H9 (cell line): ENCODE data around the gene PPIL6. TPM values are rescaled to one million over a fixed set of nuclear protein-coding genes. Genes with fewer than 3 reads are reported as not detected.

Source experiments
- DNase-seq: peaks from one replicate; pipeline ENCODE4 v3.0.0-alpha.2; 2017
- H2AFZ ChIP-seq: one replicate; pipeline ENCODE4 v1.6.1; 2013; ENCODE audit warnings: mild to moderate bottlenecking, low read length, control low read depth, moderate library complexity
- H2AK5ac ChIP-seq: 2 replicates; pipeline ENCODE4 v1.6.1; 2013; ENCODE audit warnings: low read length, control low read depth, mixed read lengths; ENCODE audit not compliant: insufficient read length
- H2BK120ac ChIP-seq: one replicate; pipeline ENCODE4 v1.6.1; 2013; ENCODE audit warnings: low read depth, mild to moderate bottlenecking, low read length, control low read depth, inconsistent platforms; ENCODE audit not compliant: poor library complexity, severe bottlenecking
- H2BK12ac ChIP-seq: 2 replicates; pipeline ENCODE4 v1.6.1; 2013; ENCODE audit warnings: low read length, control low read depth, mixed read lengths, low read depth; ENCODE audit not compliant: insufficient read length
- H2BK15ac ChIP-seq: 2 replicates; pipeline ENCODE4 v1.6.1; 2013; ENCODE audit warnings: low read depth, low read length, control low read depth
- H2BK20ac ChIP-seq: one replicate; pipeline ENCODE4 v1.6.1; 2013; ENCODE audit warnings: low read depth, mild to moderate bottlenecking, low read length, control low read depth, inconsistent platforms; ENCODE audit not compliant: poor library complexity, severe bottlenecking
- H2BK5ac ChIP-seq: 2 replicates; pipeline ENCODE4 v1.6.1; 2013; ENCODE audit warnings: low read length, control low read depth, mixed read lengths; ENCODE audit not compliant: insufficient read length
- H3K14ac ChIP-seq: 2 replicates; pipeline ENCODE4 v1.6.1; 2013; ENCODE audit warnings: low read length, control low read depth; ENCODE audit not compliant: insufficient read depth
- H3K18ac ChIP-seq: 2 replicates; pipeline ENCODE4 v1.6.1; 2013; ENCODE audit warnings: low read depth, mild to moderate bottlenecking, mixed read lengths, low read length, control low read depth; ENCODE audit not compliant: insufficient read length
- H3K23ac ChIP-seq: 2 replicates; pipeline ENCODE4 v1.6.1; 2013; ENCODE audit warnings: low read length, control low read depth, mixed read lengths, low read depth; ENCODE audit not compliant: insufficient read length
- H3K23me2 ChIP-seq: 2 replicates; pipeline ENCODE4 v1.6.1; 2013; ENCODE audit warnings: low read depth, mild to moderate bottlenecking, mixed read lengths, low read length, control low read depth; ENCODE audit not compliant: insufficient read length, poor library complexity, severe bottlenecking
- H3K27ac ChIP-seq: 2 replicates; pipeline ENCODE4 v1.5.1; 2013; ENCODE audit warnings: low read length, control low read depth, mixed read lengths, low read depth; ENCODE audit not compliant: insufficient read length
- H3K27me3 ChIP-seq: 2 replicates; pipeline ENCODE4 v1.6.1; 2013; ENCODE audit warnings: low read length, control low read depth, inconsistent platforms; ENCODE audit not compliant: insufficient read depth
- H3K4ac ChIP-seq: 2 replicates; pipeline ENCODE4 v1.6.1; 2013; ENCODE audit warnings: low read depth, mild to moderate bottlenecking, control low read depth, inconsistent platforms, low read length, moderate library complexity
- H3K4me1 ChIP-seq: 2 replicates; pipeline ENCODE4 v1.6.1; 2013; ENCODE audit warnings: low read length, control low read depth, inconsistent platforms; ENCODE audit not compliant: insufficient read depth
- H3K4me2 ChIP-seq: 2 replicates; pipeline ENCODE4 v1.6.1; 2013; ENCODE audit warnings: low read length, control low read depth, mixed read lengths; ENCODE audit not compliant: insufficient read length, insufficient read depth
- H3K56ac ChIP-seq: 2 replicates; pipeline ENCODE4 v1.6.1; 2013; ENCODE audit warnings: low read depth, mild to moderate bottlenecking, mixed read lengths, low read length, control low read depth; ENCODE audit not compliant: insufficient read length
- H3K79me1 ChIP-seq: 2 replicates; pipeline ENCODE4 v1.6.1; 2013; ENCODE audit warnings: low read depth, mild to moderate bottlenecking, moderate library complexity, low read length, control low read depth, inconsistent platforms; ENCODE audit not compliant: insufficient read depth, poor library complexity, severe bottlenecking
- H3K79me2 ChIP-seq: 2 replicates; pipeline ENCODE4 v1.6.1; 2013; ENCODE audit warnings: low read length, control low read depth, inconsistent platforms; ENCODE audit not compliant: insufficient read depth
- H3K9ac ChIP-seq: 2 replicates; pipeline ENCODE4 v1.6.1; 2013; ENCODE audit warnings: low read length, control low read depth, mixed read lengths; ENCODE audit not compliant: insufficient read length; ENCODE audit errors: extremely low read depth
- H3K9me3 ChIP-seq: one replicate; pipeline ENCODE4 v1.6.1; 2013; ENCODE audit warnings: low read depth, low read length, inconsistent platforms; ENCODE audit not compliant: control insufficient read depth
- H3T11ph ChIP-seq: one replicate; pipeline ENCODE4 v1.6.1; 2013; ENCODE audit warnings: mild to moderate bottlenecking, low read length, control low read depth, inconsistent platforms
- H4K20me1 ChIP-seq: one replicate; pipeline ENCODE4 v1.6.1; 2013; ENCODE audit not compliant: control insufficient read depth, insufficient read length, insufficient read depth
- H4K5ac ChIP-seq: 2 replicates; pipeline ENCODE4 v1.6.1; 2013; ENCODE audit warnings: low read depth, mild to moderate bottlenecking, mixed read lengths, low read length, control low read depth; ENCODE audit not compliant: insufficient read length
- H4K8ac ChIP-seq: replicated peaks from 2 replicates; pipeline ENCODE4 v1.6.1; 2013; ENCODE audit warnings: low read length, control low read depth, mixed read lengths, low read depth; ENCODE audit not compliant: insufficient read length
- H4K91ac ChIP-seq: 2 replicates; pipeline ENCODE4 v1.6.1; 2013; ENCODE audit warnings: low read depth, mild to moderate bottlenecking, moderate library complexity, mixed read lengths, low read length, control low read depth; ENCODE audit not compliant: insufficient read length
- H3K27ac Mint-ChIP-seq, 3 experiments: 2 replicates in 2 of 3; 3 replicates in 1 of 3; pipeline ENCODE4 v1.8.0; 2020 to 2021; ENCODE audit warnings: mixed read lengths in 3 of 3, mild to moderate bottlenecking in 1 of 3, moderate library complexity in 1 of 3
- H3K27me3 Mint-ChIP-seq: 2 replicates; pipeline ENCODE4 v1.8.0; 2021; ENCODE audit warnings: low read depth, mild to moderate bottlenecking, moderate library complexity, mixed read lengths
- H3K36me3 Mint-ChIP-seq, 3 experiments: 2 replicates in 2 of 3; 3 replicates in 1 of 3; pipeline ENCODE4 v1.8.0; 2020 to 2021; ENCODE audit warnings: low read depth in 3 of 3, mixed read lengths in 3 of 3; ENCODE audit not compliant: insufficient read depth in 1 of 3
- H3K4me1 Mint-ChIP-seq, 2 experiments: 2 replicates each; pipeline ENCODE4 v1.8.0; 2020; ENCODE audit warnings: mixed read lengths in 2 of 2
- H3K4me3 Mint-ChIP-seq, 2 experiments: 2 replicates in 1 of 2; 3 replicates in 1 of 2; pipeline ENCODE4 v1.8.0; 2020 to 2021; ENCODE audit warnings: mild to moderate bottlenecking in 2 of 2, mixed read lengths in 2 of 2, moderate library complexity in 1 of 2
- H3K9me3 Mint-ChIP-seq, 2 experiments: 2 replicates in 1 of 2; 3 replicates in 1 of 2; pipeline ENCODE4 v1.8.0; 2020; ENCODE audit warnings: mild to moderate bottlenecking in 2 of 2, mixed read lengths in 2 of 2, moderate library complexity in 1 of 2
- WGBS: extraction: QIAGEN DNeasy Blood & Tissue Kit; methylation state at CpG from one replicate; pipeline ENCODE4 v1.1.7; 2013; ENCODE audit warnings: missing lambda C conversion rate, low lambda C conversion rate, mixed read lengths; ENCODE audit not compliant: insufficient read length; ENCODE audit errors: extremely low coverage; 5-methylcytosine and 5-hydroxymethylcytosine counted together
- total RNA-seq: library from RNA; stranded (reverse); gene quantifications from 2 replicates; pipeline ENCODE4 v1.2.1, GENCODE V29; 2021
- TF ChIP-seq, protein P1 (sequence below): fragments of 200-600 bp; sonication (generic); conservative IDR thresholded peaks from 3 replicates; pipeline ENCODE4 v1.8.0; 2021; ENCODE audit warnings: antibody characterized with exemption, mild to moderate bottlenecking

PPIL6 gene
- total RNA-seq, 1 experiment from 2014 or later, result 1.0 TPM

DNA sequence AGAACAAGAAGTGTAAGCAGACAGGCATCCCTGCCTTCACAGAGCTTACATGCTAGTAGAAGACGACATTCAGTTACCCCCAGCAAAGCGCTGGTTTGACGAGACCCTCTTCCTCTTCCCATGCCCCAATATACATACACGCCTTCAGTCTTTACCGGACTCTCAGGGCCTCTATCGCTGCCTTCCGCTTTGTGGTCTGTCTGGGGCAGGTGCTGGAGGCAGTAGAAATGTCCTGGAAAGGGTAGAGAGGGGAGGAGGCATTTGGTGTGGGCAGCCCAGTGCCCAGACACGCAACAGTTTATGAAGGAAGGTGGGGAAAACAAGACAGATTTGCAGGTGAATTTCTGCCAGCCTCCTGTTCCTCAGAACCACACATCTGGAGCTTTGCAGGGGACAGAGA, 6.1 kb upstream of the PPIL6 start:
- H2AFZ ChIP-seq, result no peak overlapping the region
- H2BK5ac ChIP-seq, result no peak overlapping the region
- no peak overlapping the region for H2BK15ac ChIP-seq
- DNase-seq, result no peak
- H3K27me3 Mint-ChIP-seq, result no peaks in the 10 kb centered on the region
- H3K9me3 Mint-ChIP-seq, result no peaks in the 10 kb centered on the region; a peak in 1 of 5 replicates
- no peak overlapping the region; a peak in 1 of 5 replicates for H3K4me3 Mint-ChIP-seq
- H4K91ac ChIP-seq, result no peak overlapping the region
- no peak overlapping the region for H2AK5ac ChIP-seq
- peaks cover under 1% of the 10 kb centered on the region for H3K23me2 ChIP-seq
- no peak overlapping the region for H2BK12ac ChIP-seq
- peaks cover 23 to 75% (median 56%) of the 10 kb centered on the region in 3 experiments for H3K36me3 Mint-ChIP-seq
- H3K56ac ChIP-seq, result no peak overlapping the region
- no peak overlapping the region for H3T11ph ChIP-seq
- no peak overlapping the region for H4K8ac ChIP-seq
- H4K20me1 ChIP-seq, result no peaks in the 10 kb centered on the region
- H4K5ac ChIP-seq, result no peak overlapping the region
- WGBS, result no CpG with 5 or more reads among the region's 8 CpGs
- no peak overlapping the region for H3K14ac ChIP-seq
- no peak overlapping the region for H2BK120ac ChIP-seq
- H3K4me2 ChIP-seq, result no peak overlapping the region
- no peak overlapping the region for H3K27ac ChIP-seq
- no peak overlapping the region for H3K9ac ChIP-seq
- peaks cover 2% of the 10 kb centered on the region; the same call in 1 of the 2 replicates for H3K4me1 ChIP-seq
- H3K79me1 ChIP-seq, result no peaks in the 10 kb centered on the region
- H3K79me2 ChIP-seq, result no peaks in the 10 kb centered on the region
- H3K27ac Mint-ChIP-seq, result no peak overlapping the region
- no peak overlapping the region for H3K18ac ChIP-seq
- H2BK20ac ChIP-seq, result no peak overlapping the region
- no peaks in the 10 kb centered on the region for H3K27me3 ChIP-seq
- H3K9me3 ChIP-seq, result no peaks in the 10 kb centered on the region
- no peak overlapping the region for H3K23ac ChIP-seq
- TF ChIP-seq, protein P1, sequence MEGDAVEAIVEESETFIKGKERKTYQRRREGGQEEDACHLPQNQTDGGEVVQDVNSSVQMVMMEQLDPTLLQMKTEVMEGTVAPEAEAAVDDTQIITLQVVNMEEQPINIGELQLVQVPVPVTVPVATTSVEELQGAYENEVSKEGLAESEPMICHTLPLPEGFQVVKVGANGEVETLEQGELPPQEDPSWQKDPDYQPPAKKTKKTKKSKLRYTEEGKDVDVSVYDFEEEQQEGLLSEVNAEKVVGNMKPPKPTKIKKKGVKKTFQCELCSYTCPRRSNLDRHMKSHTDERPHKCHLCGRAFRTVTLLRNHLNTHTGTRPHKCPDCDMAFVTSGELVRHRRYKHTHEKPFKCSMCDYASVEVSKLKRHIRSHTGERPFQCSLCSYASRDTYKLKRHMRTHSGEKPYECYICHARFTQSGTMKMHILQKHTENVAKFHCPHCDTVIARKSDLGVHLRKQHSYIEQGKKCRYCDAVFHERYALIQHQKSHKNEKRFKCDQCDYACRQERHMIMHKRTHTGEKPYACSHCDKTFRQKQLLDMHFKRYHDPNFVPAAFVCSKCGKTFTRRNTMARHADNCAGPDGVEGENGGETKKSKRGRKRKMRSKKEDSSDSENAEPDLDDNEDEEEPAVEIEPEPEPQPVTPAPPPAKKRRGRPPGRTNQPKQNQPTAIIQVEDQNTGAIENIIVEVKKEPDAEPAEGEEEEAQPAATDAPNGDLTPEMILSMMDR, result no peak
- H3K4me1 Mint-ChIP-seq, result peaks cover 7 to 9% of the 10 kb centered on the region in 2 experiments
- H3K4ac ChIP-seq, result no peak overlapping the region
